Panc1 (cell line): Measurements from ENCODE around the gene MIER3. TPM values are rescaled to one million over a fixed set of nuclear protein-coding genes. Genes with fewer than 3 reads are reported as not detected.

Source experiments
- ATAC-seq: fragments of 200-7000 bp; cut with Tn5 transposase; 2 replicates; pipeline ENCODE4 v1.9.1; 2020; ENCODE audit warnings: mild to moderate bottlenecking, moderate library complexity
- BruUV-seq: library from RNA; stranded (reverse); fragments of 400-500 nt; replicated peaks from 2 replicates; lab custom pipeline; 2021; lab: Mats Ljungman, UMichigan
- CTCF ChIA-PET: fragments of 300-600 bp; sonication (Branson Sonifier 250); formaldehyde crosslinking; loops from one replicate; lab custom pipeline; 2022; ENCODE audit warnings: antibody characterized with exemption; lab: Charles Lee
- POLR2A ChIA-PET: fragments of 300-600 bp; sonication (Branson Sonifier 250); formaldehyde crosslinking; loops from one replicate; lab custom pipeline; 2022; ENCODE audit warnings: antibody characterized with exemption; lab: Charles Lee
- DNase-seq: peaks from one replicate; pipeline ENCODE4 v3.0.0-alpha.2; 2010; ENCODE audit warnings: low read depth, low spot score
- H3K27ac ChIP-seq: 2 replicates; pipeline ENCODE4 v1.5.1; 2011; ENCODE audit warnings: mild to moderate bottlenecking, low read length, inconsistent platforms
- H3K27me3 ChIP-seq: fragments of 200-500 bp; sonication (Bioruptor generic); 2 replicates; pipeline ENCODE4 v1.6.0; 2014; ENCODE audit warnings: low read length, inconsistent platforms; ENCODE audit not compliant: control insufficient read depth, insufficient read depth
- H3K36me3 ChIP-seq: fragments of 200-500 bp; sonication (Bioruptor generic); 2 replicates; pipeline ENCODE4 v1.5.1; 2014; ENCODE audit warnings: inconsistent platforms, mild to moderate bottlenecking, low read length, moderate library complexity; ENCODE audit not compliant: control insufficient read depth, insufficient read depth
- H3K4me1 ChIP-seq: 2 replicates; pipeline ENCODE4 v1.5.1; 2011; ENCODE audit warnings: inconsistent platforms, mild to moderate bottlenecking, low read length, moderate library complexity; ENCODE audit not compliant: control insufficient read depth, insufficient read depth
- H3K4me3 ChIP-seq, 2 experiments: 2 replicates each; pipeline ENCODE4 v1.5.1; 2011 to 2012; ENCODE audit warnings: low read depth in 2 of 2, low read length in 2 of 2, mild to moderate bottlenecking in 2 of 2, inconsistent platforms in 1 of 2, moderate library complexity in 1 of 2
- H3K9me3 ChIP-seq: fragments of 200-500 bp; sonication (Bioruptor generic); 2 replicates; pipeline ENCODE4 v1.5.1; 2014; ENCODE audit warnings: low read depth, mild to moderate bottlenecking, inconsistent platforms, low read length, moderate library complexity; ENCODE audit not compliant: control insufficient read depth, insufficient read depth
- POLR2AphosphoS5 ChIP-seq: IDR thresholded peaks from 2 replicates; pipeline ENCODE4 v1.6.1; 2012; ENCODE audit warnings: mild to moderate bottlenecking, low read depth, low read length, moderate library complexity
- SIN3A ChIP-seq: IDR thresholded peaks from 2 replicates; pipeline ENCODE4 v1.6.1; 2012; ENCODE audit warnings: low read depth, mild to moderate bottlenecking, low read length, moderate library complexity, borderline replicate concordance; ENCODE audit not compliant: insufficient read depth
- TCF7L2 ChIP-seq: IDR thresholded peaks from 2 replicates; pipeline ENCODE4 v1.6.1; 2011; ENCODE audit warnings: mild to moderate bottlenecking, low read depth, low read length, inconsistent platforms
- in situ Hi-C: cut with HindIII; loops from 2 replicates; pipeline ENCODE4 v1.10.0; 2016; ENCODE audit warnings: low sequenced_read_pairs, low pct_unique_long_range_greater_than_20kb
- intact Hi-C: fragments of 100-400 bp; cut with micrococcal nuclease; formaldehyde crosslinking; loops from one replicate; pipeline ENCODE4 v1.10.0; 2022; ENCODE audit not compliant: unreplicated experiment
- total RNA-seq: library from RNA; stranded (reverse); gene quantifications from one replicate; pipeline ENCODE4 v1.2.1, GENCODE V29; 2021; ENCODE audit not compliant: unreplicated experiment
- TF ChIP-seq, protein P1 (sequence below), 2 experiments: IDR thresholded peaks; 2 replicates each; pipeline ENCODE4 v1.6.1; 2011 to 2012; ENCODE audit warnings: low read depth in 2 of 2, control low read depth in 1 of 2, low read length in 1 of 2, mild to moderate bottlenecking in 1 of 2, moderate library complexity in 1 of 2; ENCODE audit not compliant: insufficient read depth in 1 of 2
- TF ChIP-seq, protein P2 (sequence below): fragments of 450-650 bp; IDR thresholded peaks from 2 replicates; pipeline ENCODE4 v1.5.1; 2017; ENCODE audit warnings: mild to moderate bottlenecking

The MIER3 gene
- total RNA-seq, 1 experiment from 2014 or later, result 29.7 TPM

GRCh38 chr5:56873056-56873455, 78.9 kb downstream of the MIER3 start:
- intact Hi-C loops (no loop called here), in situ Hi-C loops (no loop called here)
- Histone ChIP-seq H3K36me3 (peaks cover 7% of the 10 kb centered on the region; the same call in 1 of the 2 replicates), H3K27ac (no peak overlapping the region), H3K27me3 (no peaks in the 10 kb centered on the region), H3K9me3 (no peaks in the 10 kb centered on the region), H3K4me3 (no peak overlapping the region), H3K4me1 (no peaks in the 10 kb centered on the region)
- no peak for ATAC-seq
- BruUV-seq, result no TSS peak
- ChIA-PET POLR2A (no interaction called here), CTCF (no interaction called here)
- DNase-seq, result no peak
- TF ChIP-seq, protein P1, sequence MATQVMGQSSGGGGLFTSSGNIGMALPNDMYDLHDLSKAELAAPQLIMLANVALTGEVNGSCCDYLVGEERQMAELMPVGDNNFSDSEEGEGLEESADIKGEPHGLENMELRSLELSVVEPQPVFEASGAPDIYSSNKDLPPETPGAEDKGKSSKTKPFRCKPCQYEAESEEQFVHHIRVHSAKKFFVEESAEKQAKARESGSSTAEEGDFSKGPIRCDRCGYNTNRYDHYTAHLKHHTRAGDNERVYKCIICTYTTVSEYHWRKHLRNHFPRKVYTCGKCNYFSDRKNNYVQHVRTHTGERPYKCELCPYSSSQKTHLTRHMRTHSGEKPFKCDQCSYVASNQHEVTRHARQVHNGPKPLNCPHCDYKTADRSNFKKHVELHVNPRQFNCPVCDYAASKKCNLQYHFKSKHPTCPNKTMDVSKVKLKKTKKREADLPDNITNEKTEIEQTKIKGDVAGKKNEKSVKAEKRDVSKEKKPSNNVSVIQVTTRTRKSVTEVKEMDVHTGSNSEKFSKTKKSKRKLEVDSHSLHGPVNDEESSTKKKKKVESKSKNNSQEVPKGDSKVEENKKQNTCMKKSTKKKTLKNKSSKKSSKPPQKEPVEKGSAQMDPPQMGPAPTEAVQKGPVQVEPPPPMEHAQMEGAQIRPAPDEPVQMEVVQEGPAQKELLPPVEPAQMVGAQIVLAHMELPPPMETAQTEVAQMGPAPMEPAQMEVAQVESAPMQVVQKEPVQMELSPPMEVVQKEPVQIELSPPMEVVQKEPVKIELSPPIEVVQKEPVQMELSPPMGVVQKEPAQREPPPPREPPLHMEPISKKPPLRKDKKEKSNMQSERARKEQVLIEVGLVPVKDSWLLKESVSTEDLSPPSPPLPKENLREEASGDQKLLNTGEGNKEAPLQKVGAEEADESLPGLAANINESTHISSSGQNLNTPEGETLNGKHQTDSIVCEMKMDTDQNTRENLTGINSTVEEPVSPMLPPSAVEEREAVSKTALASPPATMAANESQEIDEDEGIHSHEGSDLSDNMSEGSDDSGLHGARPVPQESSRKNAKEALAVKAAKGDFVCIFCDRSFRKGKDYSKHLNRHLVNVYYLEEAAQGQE (IDR thresholded peaks at IDR 0.05; ENCODE audit: insufficient read depth in 1 of 2, low read depth in 2 of 2, low read length in 1 of 2), result no peak
- TF ChIP-seq, protein P2, sequence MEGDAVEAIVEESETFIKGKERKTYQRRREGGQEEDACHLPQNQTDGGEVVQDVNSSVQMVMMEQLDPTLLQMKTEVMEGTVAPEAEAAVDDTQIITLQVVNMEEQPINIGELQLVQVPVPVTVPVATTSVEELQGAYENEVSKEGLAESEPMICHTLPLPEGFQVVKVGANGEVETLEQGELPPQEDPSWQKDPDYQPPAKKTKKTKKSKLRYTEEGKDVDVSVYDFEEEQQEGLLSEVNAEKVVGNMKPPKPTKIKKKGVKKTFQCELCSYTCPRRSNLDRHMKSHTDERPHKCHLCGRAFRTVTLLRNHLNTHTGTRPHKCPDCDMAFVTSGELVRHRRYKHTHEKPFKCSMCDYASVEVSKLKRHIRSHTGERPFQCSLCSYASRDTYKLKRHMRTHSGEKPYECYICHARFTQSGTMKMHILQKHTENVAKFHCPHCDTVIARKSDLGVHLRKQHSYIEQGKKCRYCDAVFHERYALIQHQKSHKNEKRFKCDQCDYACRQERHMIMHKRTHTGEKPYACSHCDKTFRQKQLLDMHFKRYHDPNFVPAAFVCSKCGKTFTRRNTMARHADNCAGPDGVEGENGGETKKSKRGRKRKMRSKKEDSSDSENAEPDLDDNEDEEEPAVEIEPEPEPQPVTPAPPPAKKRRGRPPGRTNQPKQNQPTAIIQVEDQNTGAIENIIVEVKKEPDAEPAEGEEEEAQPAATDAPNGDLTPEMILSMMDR, result no peak
- TF ChIP-seq POLR2AphosphoS5 (no peak), TCF7L2 (no peak)

DNA sequence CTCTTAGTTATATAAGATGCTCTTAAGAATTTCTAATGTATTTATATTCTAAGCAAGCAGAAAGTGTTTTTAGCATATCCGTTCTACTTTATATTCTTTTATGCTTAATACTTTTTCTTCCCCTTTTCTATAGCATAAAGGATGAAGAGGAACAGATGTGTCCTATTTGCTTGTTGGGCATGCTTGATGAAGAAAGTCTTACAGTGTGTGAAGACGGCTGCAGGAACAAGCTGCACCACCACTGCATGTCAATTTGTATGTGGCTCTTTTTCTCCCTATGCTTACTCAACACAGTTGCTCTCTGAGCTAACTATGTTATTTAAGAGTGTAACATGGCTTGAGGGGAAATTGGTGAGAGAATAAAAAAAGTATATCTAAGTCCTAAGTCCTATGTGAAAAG, 80.1 kb downstream of the MIER3 start:
- Histone ChIP-seq H3K27ac (no peak overlapping the region), H3K9me3 (no peaks in the 10 kb centered on the region), H3K36me3 (peaks cover 7% of the 10 kb centered on the region; the same call in 1 of the 2 replicates), H3K4me3 (no peak overlapping the region), H3K4me1 (no peaks in the 10 kb centered on the region), H3K27me3 (no peaks in the 10 kb centered on the region)
- no peak for DNase-seq
- ChIA-PET CTCF (no interaction called here), POLR2A (no interaction called here)
- no TSS peak for BruUV-seq
- in situ Hi-C loops, result no loop called here
- ATAC-seq, result no peak
- intact Hi-C loops, result no loop called here
- TF ChIP-seq SIN3A (no peak), TCF7L2 (no peak), POLR2AphosphoS5 (no peak)
- TF ChIP-seq, protein P1 (IDR thresholded peaks at IDR 0.05; ENCODE audit: insufficient read depth in 1 of 2, low read depth in 2 of 2, low read length in 1 of 2), result no peak
- TF ChIP-seq, protein P2, result no peak

Other genes with a start within 250 kb of the MIER3 start
- 6.2 TPM for gene MAP3K1, start 136.6 kb downstream of the MIER3 start, total RNA-seq
- gene SETD9, start 42.5 kb downstream of the MIER3 start, total RNA-seq, result 20.5 TPM
- gene GPBP1, start 221.9 kb upstream of the MIER3 start, total RNA-seq, result 54.4 TPM